Cardiac fibroblast (primary cell): ENCODE data around the gene TRPV2.

Experiments used
- DNase-seq, 2 donors: peaks; one replicate each; pipeline versions ENCODE4 v3.0.0 to v3.0.0-alpha.2; 2010; ENCODE audit warnings: low read depth in 2 of 2
- H3K4me3 ChIP-seq, 2 donors: replicated peaks in 1 of 2; 1 replicate in 1 of 2; 2 replicates in 1 of 2; pipeline ENCODE4 v1.5.1; 2011; ENCODE audit warnings: low read depth in 2 of 2, low read length in 2 of 2, mild to moderate bottlenecking in 2 of 2, moderate library complexity in 1 of 2
- TF ChIP-seq, protein P1 (sequence below): IDR thresholded peaks from one replicate; pipeline ENCODE4 v1.5.1; 2011; ENCODE audit warnings: low read depth, mild to moderate bottlenecking, low read length, inconsistent platforms

Gene TRPV2

DNA sequence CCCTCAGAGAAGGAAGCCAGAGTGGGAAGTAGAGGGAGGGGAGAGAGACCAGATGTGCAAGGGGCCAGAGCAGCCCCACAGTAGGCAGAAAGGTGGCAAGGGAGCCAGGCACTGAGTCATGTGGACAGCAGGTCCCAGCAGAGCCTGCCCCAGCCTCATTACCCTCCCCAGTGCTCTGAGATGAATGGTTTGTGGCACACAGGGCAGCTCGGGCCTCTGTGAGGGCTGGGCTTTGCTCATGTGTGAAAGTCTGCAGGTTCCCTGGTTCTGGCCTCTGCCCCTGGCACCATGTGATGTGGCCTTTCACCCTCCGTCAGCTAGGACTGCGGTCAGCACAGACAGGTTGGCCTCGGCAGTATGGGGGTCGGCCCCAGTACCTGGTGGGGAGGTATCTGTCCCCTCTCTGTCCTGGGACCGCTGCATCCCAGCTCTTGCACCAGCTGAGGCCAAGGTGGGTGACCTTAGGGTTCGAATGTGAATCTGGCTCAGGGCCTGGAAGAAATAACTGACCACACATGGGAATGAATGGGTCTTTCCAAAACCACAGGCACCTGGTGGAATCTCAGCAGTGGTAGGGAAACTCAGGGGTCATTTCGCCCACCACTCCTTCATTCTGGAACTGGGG is 67.8 kb downstream of the TRPV2 start:
- no peak for DNase-seq
- TF ChIP-seq, protein P1, sequence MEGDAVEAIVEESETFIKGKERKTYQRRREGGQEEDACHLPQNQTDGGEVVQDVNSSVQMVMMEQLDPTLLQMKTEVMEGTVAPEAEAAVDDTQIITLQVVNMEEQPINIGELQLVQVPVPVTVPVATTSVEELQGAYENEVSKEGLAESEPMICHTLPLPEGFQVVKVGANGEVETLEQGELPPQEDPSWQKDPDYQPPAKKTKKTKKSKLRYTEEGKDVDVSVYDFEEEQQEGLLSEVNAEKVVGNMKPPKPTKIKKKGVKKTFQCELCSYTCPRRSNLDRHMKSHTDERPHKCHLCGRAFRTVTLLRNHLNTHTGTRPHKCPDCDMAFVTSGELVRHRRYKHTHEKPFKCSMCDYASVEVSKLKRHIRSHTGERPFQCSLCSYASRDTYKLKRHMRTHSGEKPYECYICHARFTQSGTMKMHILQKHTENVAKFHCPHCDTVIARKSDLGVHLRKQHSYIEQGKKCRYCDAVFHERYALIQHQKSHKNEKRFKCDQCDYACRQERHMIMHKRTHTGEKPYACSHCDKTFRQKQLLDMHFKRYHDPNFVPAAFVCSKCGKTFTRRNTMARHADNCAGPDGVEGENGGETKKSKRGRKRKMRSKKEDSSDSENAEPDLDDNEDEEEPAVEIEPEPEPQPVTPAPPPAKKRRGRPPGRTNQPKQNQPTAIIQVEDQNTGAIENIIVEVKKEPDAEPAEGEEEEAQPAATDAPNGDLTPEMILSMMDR = no peak
- H3K4me3 ChIP-seq = no peak overlapping the region

DNA sequence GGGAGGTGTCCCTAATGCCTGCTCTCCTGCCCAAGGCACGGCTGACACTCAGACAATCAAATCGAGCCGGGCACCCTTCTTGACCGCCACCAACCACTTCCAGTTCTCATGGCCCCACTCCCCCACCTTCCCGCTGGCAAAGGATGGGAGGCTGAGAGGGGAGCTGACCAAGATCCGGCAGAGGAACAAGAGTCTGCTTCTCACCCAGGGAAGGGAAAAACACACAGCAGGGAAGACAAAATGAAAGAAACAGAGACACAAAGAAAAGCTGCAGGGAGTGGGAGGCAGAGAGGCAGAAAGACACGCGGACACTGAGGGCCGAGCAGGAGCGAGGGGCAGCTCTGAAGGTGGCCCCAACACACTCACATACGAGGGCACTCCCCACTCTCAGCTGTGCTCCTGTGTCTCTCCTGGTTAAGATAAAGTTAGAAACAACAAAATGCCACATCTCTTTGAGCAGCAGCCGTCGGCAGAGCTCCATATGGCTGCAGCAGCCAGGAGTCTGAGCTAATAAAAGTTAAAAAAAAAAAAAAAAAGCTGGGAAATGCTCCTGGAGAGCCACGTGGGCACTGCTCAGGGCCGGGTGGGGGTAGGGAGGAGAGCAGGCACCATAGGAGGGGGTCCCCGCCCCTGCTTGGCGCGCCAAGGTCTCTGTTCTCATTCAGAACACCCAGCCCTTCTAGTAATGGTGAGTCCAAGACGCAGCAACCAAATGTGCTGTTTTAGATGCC is 69.2 kb downstream of the TRPV2 start:
- no peak for DNase-seq

More for the DNA sequence above, 69.2 kb downstream of the TRPV2 start:
- TF ChIP-seq, protein P1 = no peak
- H3K4me3 ChIP-seq = no peak overlapping the region
